SKM-1 (cell line): ENCODE measurements around the gene HOXD10.

Experiments used
- DNase-seq: peaks from one replicate; lab custom pipeline; 2025; ENCODE audit not compliant: unreplicated experiment; lab: John Stamatoyannopoulos, UW

Gene HOXD10

GRCh38 chr2:176082824-176083751, 33.5 kb upstream of the HOXD10 start:
- DNase-seq = no peak

GRCh38 chr2:176083796-176084261, 32.7 kb upstream of the HOXD10 start, which contains the start of gene EVX2:
EVX2 (minus strand) TSS chr2:176083962; CDS start chr2:176083776, 186 bp downstream.
- DNase-seq = no peak

GRCh38 chr2:176084611-176085119, 31.9 kb upstream of the HOXD10 start:
- no peak for DNase-seq

DNA sequence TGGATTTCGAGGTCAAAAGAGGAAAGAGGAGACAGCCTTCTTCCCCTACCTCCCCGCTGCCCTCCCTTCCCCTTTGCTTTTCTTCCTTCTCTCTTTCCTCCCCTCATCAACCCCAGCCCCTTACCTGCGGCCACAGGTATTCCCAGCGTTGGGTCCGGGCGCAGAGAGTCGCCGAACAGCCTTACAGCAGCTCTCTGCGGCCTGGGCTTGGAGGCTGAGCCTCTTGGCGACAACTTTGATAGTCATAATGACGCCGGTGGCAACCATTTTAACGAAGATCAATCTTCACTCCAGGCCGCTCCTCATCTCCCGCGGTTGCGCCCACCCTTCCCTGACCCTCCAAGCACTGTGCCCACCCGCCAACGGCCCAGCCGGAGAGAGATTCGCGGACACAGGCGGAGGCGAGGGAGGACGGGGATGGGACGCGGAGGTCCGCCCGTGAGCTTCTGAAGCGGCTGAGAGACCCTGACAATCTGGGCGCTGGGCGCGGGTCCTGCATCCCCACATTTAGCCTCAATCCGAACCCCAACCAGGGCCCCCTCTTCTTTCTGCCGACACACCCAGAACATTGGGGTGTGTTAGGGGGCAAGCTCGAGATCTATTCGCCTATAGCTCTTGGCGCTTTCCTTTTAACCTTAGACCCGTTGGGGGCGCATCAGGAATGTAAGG, 31.3 kb upstream of the HOXD10 start:
- no peak for DNase-seq

DNA sequence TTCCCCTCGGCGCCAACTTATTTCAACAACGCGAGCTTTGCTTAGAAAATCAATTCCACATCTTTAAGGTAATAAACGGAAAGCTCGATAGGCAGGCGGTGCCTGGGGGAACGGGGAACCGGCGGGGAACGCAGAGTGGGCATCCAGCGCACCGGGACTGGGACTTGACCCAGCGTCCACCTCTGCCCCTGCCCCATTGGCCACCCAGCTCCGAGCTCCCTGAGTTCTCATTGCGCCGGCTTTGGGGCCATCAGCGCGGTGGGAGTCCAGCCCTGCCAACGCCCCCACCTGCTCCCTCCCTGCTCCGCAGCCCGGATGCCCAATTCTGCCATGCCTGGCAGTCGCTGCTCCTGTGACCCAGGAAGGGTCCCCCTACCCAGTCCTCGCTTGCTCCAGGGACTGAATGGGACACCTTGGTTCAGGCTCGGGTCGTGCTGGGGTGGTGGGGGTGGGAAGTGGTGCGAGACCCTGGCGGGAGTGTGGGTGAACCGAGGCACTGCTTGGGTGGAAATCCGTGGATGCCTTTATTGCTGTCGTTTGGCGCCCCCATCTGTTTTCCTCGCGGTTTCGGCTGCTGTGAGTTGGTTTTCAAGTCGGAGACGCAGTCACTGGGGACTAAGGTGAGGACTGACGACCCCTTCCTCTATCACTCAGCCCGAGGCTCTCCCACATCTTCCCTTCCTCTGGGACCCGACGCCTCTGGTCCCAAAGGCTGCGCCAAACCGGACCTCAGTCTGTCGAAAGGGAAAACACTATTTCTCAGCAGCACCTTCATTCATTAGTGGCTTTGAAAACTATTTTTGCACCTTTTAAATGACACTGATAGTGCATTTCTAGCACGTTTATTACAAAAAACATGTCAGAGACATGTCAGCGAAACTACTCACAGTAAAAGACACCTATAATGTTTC, 30.5 kb upstream of the HOXD10 start:
- DNase-seq = no peak

GRCh38 chr2:176087330-176088047, 29.1 kb upstream of the HOXD10 start:
- DNase-seq = no peak

- DNase-seq = no peak
Observed at GRCh38 chr2:176088048-176088936, 28.3 kb upstream of the HOXD10 start.

DNA sequence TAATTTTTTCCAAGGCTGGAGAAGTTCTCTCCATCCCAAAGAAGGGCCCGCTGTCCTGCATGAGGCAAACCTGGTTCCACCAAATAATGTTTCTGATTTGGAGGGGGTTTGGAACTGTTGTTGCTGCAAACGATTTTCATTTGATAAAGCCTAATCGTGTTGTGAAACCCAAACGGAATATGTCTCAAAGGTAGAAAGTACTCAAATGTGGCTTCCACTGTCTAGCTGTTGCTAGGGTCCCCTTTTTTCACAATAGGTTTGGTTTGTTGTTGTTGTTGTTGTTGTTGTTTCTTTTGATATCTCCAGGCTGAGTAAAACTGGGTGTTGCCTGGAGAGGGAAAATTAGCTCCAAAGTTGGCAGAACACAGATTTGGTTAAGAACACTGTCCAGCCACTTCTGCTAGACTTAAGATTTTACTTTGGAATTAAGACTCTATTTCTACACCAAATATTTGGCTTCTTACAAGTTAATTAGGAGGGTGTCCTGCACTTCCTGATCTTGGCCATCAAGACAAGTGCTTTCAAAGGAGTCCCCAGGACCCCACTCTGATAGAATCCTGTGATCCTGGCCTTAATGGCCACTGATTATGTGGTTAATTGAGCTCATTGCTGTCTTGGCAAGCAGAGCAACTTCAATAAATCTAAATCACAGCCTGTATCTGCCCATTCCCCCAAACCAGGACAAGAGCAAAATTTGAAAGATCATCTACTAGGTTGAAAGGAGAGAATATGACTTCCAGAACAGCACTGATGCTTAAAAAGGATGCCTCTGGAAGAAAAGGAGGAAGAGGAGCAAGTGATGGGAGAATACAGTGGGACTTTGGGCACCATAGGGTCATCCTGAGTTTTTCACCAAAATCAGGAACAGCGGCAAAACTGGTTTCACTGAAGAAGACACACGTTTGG, 27.4 kb upstream of the HOXD10 start:
- DNase-seq = no peak

DNA sequence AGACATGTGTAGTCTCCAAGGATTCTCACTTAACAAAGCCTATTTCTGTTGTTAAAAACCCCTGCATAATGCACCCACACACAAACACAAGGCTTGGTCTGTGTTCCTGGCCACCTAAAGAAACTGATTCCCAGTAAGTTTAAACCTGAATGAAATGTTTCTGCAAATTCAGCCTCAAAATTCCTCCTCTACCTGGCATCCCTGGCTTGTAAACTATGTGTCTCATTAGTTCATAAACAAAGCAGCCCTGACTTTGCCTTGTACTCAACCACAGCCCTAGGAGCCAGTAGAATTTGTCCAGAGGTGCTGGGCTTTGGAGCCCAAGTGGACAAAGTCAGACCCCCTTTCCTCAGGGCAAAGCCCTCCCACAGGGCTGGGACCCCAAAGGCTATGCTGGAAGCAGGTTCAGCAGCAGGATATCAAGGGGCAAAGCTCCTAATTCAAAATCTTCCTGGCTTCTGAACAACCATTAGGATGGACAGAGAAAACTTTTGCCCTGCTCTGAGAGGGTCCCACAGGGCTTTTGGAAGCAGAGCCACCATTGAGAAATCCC, 26.7 kb upstream of the HOXD10 start:
- DNase-seq = no peak

GRCh38 chr2:176090862-176091261, 25.7 kb upstream of the HOXD10 start:
- no peak for DNase-seq

DNA sequence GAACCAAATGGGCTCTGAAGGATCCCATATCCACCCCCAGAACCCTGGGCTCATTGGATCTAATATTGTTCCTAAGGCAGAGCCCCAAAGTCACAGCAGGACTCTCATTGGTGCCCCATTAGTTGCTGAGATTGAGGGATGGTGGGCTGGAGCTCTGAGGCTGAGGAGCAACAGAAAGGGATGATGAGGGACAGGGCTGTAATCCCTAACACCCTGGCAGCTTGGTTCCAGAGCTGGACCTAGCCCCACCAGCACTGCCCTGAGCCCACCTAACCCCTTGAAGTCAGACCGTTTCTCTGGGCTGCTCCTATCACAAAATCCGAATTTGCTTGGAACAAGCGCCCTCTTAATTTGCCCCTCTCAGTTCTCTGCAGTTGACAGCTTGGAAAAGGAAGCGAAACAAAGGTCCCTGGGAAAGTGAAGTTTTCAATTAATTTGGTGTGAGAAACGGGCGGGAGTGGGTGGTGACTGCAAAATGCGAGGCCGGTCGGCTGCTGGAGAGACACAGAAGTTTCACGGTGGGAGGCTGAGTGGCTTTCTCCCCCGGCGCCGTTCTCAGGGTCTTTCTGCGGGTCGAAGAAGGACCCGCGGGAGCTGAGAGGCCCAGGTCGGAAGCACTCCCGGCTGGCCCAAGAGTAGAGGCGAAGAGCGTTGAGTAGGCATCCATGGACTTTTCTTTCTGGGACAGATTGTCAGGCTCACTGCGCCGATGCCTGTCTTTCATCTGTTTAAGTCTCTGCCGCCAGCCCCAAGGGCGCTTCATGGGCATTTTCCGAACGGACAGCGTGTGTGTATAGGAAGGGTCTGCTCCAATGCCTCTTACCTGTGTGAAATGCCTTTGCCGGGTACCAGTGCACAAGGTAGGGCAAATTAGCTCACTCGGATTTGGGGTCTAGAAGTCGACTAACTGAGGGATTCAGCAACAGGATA, 25.0 kb upstream of the HOXD10 start:
- DNase-seq = no peak

DNA sequence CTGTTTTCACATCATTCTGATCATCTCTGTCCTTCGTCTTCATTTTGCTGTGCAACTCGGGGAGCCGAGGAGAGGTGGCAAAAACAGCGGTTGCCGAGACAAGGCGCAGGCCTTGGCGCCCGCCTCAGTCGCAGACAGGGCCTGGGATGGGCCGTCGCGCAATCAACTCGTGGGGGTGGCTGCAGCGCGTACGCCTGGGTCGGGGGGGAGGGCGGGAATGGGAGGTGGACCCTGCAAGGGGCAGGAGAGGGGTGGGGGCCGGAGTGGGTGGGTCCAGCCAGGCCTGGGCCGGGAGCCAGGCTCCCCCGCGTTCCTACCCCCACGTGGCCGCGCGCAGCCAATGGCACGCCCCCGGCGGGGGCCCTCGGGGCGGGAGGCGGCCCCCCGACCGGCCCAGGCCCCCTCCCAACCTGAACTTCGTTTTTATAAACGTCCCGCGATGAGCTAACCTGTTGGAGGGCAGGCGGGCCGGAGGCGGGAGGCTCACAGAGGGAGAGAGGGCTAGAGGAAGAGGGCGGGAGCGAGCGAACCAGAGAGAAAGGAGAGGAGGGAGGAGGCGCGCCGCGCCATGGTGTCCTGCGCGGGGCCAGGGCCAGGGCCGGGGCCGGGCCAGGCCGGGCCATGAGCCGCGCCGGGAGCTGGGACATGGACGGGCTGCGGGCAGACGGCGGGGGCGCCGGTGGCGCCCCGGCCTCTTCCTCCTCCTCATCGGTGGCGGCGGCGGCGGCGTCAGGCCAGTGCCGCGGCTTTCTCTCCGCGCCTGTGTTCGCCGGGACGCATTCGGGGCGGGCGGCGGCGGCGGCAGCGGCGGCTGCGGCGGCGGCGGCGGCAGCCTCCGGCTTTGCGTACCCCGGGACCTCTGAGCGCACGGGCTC, 24.1 kb upstream of the HOXD10 start, which contains the start of gene HOXD13:
TSS of gene HOXD13 (plus strand) at position 452 of the 875 bp plus-strand sequence. CDS start at position 622, 170 bp downstream.
- DNase-seq = no peak

DNA sequence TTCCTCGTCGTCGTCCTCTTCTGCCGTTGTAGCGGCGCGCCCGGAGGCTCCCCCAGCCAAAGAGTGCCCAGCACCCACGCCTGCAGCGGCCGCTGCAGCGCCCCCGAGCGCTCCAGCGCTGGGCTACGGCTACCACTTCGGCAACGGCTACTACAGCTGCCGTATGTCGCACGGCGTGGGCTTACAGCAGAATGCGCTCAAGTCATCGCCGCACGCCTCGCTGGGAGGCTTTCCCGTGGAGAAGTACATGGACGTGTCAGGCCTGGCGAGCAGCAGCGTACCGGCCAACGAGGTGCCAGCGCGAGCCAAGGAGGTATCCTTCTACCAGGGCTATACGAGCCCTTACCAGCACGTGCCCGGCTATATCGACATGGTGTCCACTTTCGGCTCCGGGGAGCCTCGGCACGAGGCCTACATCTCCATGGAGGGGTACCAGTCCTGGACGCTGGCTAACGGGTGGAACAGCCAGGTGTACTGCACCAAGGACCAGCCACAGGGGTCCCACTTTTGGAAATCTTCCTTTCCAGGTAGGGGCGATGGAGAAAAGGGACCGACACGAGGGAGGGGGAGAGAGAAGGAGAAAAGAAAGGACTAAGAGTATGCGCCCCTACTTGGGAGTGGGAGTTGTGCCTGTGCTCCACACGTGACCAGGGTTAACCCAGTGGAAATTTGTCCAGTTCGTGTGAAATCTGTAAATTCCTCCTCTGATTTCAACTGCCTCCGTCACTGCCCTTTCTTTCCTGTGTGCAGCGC, 23.3 kb upstream of the HOXD10 start:
- DNase-seq = no peak

GRCh38 chr2:176093898-176094249, 22.7 kb upstream of the HOXD10 start:
- DNase-seq = no peak

- no peak for DNase-seq
Observed at GRCh38 chr2:176094349-176094748, 22.2 kb upstream of the HOXD10 start.
